Omental fat pad (tissue), 4 donors: ENCODE measurements around the gene TMEM164. TPM values are rescaled to one million over a fixed set of nuclear protein-coding genes. Genes with fewer than 3 reads are reported as not detected.

Experiments
- ATAC-seq: fragments of 150-250 bp; one replicate; pipeline ENCODE4 v1.9.1; 2016; ENCODE audit warnings: mild to moderate bottlenecking, moderate library complexity; ENCODE audit not compliant: low FRiP score
- DNase-seq: peaks from one replicate; pipeline ENCODE4 v3.0.0-alpha.2; 2019; ENCODE audit warnings: low spot score
- total RNA-seq, 4 donors: library from RNA; depleted of rRNA; stranded (reverse); fragments of >200 nt; gene quantifications; one replicate each; pipeline ENCODE4 v1.1.0, GENCODE V29; 2016
- TF ChIP-seq, protein P1 (sequence below), 3 donors: fragments of 450-650 bp; IDR thresholded peaks; one replicate each; pipeline ENCODE4 v1.5.1; 2016 to 2017; ENCODE audit warnings: antibody characterized with exemption in 3 of 3, mild to moderate bottlenecking in 3 of 3, moderate library complexity in 2 of 3

TMEM164 gene
- total RNA-seq, 4 donors from 2014 or later: 24.6 to 56.9 (median 42.1) TPM

DNA sequence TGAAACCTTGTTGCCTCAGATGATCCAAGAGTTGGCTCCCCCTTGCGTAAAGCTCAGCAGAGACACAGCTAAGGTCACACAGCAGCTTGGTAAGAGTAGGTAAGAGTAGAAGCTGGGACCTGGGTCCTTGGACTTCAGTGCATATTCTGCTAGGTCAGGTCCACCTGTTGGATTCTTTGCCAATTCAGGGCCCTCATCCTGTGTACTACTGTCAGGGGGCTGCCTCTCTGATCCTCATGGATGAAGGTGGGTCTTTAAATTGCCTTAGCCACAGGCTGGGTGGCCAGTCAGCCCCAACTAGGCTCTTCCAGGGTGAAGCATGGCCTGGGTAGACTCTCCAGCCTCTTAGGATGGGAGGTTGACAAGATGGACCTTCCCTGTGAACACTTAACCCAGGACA is 159.2 kb downstream of the TMEM164 start:
- no peak for DNase-seq
- TF ChIP-seq, protein P1, sequence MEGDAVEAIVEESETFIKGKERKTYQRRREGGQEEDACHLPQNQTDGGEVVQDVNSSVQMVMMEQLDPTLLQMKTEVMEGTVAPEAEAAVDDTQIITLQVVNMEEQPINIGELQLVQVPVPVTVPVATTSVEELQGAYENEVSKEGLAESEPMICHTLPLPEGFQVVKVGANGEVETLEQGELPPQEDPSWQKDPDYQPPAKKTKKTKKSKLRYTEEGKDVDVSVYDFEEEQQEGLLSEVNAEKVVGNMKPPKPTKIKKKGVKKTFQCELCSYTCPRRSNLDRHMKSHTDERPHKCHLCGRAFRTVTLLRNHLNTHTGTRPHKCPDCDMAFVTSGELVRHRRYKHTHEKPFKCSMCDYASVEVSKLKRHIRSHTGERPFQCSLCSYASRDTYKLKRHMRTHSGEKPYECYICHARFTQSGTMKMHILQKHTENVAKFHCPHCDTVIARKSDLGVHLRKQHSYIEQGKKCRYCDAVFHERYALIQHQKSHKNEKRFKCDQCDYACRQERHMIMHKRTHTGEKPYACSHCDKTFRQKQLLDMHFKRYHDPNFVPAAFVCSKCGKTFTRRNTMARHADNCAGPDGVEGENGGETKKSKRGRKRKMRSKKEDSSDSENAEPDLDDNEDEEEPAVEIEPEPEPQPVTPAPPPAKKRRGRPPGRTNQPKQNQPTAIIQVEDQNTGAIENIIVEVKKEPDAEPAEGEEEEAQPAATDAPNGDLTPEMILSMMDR (IDR thresholded peaks at IDR 0.05): no peak
- no peak for ATAC-seq

DNA sequence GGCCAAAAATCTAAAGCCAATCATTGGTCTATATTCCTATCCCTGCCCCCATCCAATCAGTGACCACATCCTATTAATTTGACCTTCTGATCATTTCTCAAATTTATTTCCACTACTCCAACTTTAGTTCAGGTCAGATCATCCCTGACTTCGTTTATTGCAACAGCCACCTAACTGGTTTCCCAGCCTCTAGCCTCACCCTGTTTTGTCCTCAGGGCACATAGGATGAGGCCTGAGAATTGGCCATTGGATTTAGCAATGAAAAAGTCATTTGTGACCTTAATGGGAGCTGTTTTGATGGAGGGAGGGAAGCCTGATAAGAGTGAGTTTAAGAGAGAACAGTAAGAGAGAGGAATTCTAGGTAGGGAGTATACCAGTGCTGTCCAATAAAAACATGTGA is 160.0 kb downstream of the TMEM164 start:
- TF ChIP-seq, protein P1 (IDR thresholded peaks at IDR 0.05): no peak
- ATAC-seq (no peak), DNase-seq (no peak)

DNA sequence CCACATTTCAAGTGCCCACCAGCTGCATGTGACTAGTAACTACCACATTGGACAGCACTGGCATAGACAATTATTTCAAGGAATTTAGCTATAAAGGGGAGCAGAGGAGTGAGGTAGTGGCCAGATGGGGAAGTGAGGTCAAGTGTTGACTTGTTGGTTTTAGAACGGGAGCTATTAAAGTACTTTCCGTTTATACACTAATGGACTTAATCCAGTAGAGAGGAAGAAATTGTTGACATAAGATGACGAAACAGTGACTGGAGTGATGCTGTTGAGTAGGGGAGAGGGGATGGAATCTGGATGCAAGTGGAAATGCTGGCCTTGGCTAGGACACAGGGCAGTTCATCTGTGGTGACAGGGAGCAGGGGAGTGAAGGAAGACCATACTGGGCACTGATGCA is 160.6 kb downstream of the TMEM164 start:
- DNase-seq (no peak), ATAC-seq (no peak)
- TF ChIP-seq, protein P1 (IDR thresholded peaks at IDR 0.05): no peak

DNA sequence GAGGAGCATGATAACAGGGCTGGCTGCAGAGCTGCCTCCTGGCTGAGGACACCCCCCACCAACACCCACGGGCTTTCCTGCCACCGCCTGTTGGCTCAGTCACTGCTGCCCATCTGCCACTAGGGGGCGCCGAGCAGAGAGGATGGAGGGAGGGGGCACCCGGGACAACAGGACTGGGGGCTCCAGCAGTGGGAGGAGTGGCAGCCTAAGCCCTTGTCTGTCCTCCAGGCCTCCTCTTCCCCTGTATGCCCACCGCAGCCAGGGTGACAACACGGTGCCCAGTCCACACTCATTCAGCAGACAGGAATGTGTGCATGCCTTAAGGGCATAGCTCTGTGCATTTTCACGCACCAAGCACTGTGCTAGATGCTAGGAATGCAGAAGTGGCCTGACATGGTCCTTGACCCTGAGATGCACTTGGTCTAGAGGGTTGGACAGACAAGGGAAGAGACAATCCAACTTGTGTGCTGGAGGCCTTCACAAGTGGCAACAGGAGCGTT is 165.1 kb downstream of the TMEM164 start:
- no peak for ATAC-seq

DNA sequence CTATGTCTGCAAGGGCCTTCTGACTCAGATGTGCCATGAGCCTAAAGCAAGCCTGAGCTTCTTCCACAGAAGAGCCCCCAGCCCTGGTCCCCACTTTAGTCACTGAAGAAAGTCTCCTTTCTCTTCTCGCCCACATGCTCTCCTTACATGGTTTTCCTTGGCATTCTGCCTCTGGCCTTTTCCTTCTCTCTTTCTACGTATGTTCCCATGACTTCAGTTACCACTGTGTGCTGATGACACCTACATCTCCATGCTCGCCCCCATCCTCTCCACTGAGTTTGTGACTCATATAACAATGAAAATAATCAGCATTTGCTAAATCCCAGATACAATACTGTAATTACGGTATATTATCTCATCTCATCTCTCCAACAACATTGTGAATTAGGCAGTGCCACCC is 165.7 kb downstream of the TMEM164 start:
- ATAC-seq (no peak), DNase-seq (no peak)
- TF ChIP-seq, protein P1 (IDR thresholded peaks at IDR 0.05): no peak

More for the DNA sequence above, 165.1 kb downstream of the TMEM164 start:
- no peak for DNase-seq
- TF ChIP-seq, protein P1 (IDR thresholded peaks at IDR 0.05): no peak

DNA sequence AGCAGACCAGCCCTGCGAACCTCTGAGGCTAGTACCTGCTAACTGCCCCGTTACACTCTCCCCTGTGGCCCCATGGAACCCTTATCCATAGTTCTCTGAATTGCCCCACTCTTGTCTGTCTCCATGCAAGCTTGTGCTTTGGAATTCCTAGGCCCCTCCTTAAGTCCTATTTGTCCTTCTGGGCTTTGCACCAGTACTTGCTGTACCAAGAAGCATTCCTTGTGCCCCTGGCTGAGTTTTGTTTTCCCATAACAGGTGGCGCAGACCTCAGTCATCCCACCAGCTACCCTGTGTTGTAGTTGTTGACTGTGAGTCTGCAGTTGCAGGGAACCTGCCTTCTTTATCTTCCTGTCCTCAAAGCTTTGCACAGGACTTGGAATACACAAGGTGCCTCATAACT is 167.1 kb downstream of the TMEM164 start:
- no peak for ATAC-seq
- TF ChIP-seq, protein P1 (IDR thresholded peaks at IDR 0.05): no peak
- no peak for DNase-seq

DNA sequence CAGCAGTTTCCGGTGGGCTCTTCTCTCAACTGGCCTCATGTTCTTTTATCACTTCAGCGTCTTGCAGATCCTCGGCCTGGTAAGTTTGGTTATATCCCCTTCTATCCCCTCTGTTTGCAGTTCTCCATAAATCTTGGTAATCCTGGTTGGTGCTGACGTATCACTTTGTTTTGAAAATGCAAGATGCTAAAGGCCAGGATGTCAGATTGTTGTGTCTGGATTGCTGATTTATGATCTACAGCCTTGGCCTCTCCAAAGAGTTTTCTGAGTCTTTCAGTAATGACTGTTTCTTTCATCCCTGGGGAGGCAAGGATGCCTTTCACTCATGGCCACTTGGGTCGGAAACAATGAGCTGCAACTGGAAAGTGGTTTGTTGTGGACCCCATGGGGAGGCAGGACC is 168.5 kb downstream of the TMEM164 start:
- no peak for ATAC-seq
- TF ChIP-seq, protein P1 (IDR thresholded peaks at IDR 0.05): no peak

More for the DNA sequence above, 168.5 kb downstream of the TMEM164 start:
- no peak for DNase-seq
